SIG-M5 treated with dmso at 0.1 percent for 504 hours (cell line): ENCODE measurements around the gene SHH.
A peak's percentile ranks its signal among the peaks of the same experiment; 100 is the strongest.
"Not testable (repeated sequence)": the region's sequence is repeated elsewhere in the genome, so short reads cannot be mapped to it uniquely, and the experiment has no call there.

Experiments used
- DNase-seq: peaks from one replicate; lab custom pipeline; 2025; ENCODE audit not compliant: unreplicated experiment; lab: John Stamatoyannopoulos, UW

SHH gene

GRCh38 chr7:155843426-155844018, 31.3 kb upstream of the SHH start:
- DNase-seq: no peak

GRCh38 chr7:155842496-155843265, 30.4 kb upstream of the SHH start:
- DNase-seq: no peak

DNA sequence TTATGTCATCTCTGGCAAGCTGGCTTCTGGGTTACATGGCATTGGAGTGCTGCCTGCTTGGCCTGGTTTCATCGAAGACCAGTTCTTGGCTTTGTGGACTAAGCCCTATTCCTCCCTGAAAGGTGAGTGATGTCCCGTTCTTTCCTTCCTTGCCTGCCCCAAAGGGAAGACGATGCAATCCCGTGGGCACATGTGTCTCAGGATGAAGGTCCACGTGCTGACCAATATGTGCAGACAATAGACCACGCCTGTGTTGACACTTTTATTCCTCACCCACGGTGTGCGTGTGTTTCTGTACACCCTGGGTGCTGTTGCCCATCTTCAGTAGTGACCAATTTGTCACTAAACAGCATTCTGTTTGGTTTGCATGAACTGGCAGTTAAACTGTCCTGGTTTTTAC, 28.6 kb upstream of the SHH start:
- no peak for DNase-seq

DNA sequence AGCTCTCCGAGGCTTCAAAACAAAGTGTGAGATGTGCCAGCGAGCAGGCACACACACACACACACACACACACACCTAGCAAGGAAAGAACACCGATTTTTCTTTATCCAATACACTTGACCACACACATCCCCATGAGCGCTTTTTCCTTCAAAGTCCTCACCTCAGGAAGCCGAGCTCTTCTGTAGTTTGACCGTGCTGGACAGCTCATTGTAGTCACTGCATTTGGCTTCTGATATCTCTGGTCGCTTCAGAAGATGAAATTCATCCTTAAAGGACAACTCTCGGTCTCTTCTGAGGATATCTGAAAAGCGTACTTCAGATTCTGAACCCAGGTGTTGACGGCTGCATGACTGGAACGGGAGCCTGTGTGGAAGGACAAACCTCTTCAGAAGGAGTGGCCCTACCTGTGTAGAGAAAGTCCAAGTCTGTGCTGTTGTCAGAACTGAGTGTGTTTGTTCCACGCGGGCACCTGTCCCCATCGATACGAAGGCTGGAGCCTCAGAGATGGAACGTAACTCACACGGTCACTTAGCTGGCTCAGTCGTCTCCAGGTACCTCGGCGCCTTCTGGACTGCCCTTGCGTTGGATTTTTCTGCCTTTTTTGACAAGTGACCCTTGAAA, 28.1 kb upstream of the SHH start:
- DNase-seq: no peak

- DNase-seq: no peak
Observed at GRCh38 chr7:155839461-155839860, 27.2 kb upstream of the SHH start.

DNA sequence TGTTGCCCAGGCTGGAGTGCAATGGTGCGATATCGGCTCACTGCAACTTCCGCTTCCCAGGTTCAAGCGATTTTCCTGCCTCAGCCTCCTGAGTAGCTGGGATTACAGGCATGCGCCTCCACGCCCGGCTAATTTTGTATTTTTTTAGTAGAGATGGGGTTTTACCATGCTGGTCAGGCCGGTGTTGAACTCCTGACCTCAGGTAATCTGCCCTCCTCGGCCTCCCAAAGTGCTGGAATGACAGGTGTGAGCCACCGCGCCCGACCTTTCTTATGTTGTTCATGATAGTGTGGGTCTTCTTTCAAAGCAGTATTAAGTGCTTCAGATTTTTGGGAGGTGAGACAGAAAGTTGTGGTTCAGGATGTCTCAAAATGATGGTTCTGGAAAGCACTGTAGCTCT, 26.0 kb upstream of the SHH start:
- not testable (repeated sequence) for DNase-seq

DNA sequence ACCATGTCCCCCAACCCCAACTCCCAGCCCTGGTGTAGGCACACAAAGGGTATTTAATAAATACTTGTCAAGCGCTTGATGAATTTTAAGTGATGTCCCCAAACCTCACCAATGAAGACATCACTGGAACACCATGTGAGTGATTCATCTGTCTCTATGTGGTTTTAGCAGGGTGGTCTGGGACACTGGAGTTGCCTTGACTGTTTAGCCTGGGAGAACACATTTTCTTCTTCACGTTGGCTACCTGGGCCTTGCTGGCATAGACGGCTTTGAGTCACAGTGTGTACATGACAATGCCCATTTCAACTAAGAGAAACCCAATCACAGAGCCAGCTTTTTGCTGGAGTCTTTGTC, 24.8 kb upstream of the SHH start:
- DNase-seq: no peak

DNA sequence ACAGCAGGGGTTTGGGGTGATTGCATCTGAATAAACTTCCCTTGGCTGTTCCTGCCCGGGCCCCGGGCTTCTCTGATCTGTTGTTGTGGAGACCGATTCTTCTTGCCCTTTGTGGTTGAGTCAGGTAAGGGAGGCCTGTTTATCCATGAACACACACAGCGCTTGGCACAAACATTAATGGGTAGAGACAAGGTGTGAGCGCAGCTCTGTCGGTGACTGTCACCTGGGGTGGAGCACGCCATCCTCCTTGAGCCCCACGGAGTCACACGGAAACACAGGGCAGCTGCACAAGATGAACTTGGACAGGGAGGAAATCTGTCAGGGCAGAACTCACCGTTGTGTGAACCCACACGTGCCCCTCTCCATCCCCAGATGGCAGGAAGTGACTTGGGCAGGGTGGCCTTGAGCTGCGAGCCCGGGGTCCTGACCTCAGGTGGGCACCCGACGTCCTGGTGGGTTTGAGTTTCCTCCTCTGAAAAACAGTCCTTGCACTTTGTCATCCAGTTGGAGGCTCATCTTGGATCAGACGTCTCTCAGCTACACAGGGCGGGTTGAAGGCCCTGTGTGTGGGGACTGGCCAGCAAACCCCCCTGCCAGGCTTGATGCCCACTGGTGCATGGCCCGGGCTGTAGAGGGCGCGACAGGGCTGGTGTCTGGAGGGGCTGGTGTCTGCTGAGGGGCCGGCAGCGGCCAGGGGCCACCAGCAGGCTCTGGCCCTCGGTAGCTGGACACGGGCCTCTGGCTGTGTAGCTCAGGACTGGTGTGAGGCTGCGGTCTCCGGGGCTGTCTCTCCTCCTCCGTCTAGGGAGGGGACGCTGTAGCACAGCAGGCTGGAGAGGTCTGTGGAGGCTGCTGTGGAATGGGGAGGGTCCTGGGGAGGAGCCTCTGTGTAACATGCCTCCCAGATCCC, 24.2 kb upstream of the SHH start:
- DNase-seq: no peak

DNA sequence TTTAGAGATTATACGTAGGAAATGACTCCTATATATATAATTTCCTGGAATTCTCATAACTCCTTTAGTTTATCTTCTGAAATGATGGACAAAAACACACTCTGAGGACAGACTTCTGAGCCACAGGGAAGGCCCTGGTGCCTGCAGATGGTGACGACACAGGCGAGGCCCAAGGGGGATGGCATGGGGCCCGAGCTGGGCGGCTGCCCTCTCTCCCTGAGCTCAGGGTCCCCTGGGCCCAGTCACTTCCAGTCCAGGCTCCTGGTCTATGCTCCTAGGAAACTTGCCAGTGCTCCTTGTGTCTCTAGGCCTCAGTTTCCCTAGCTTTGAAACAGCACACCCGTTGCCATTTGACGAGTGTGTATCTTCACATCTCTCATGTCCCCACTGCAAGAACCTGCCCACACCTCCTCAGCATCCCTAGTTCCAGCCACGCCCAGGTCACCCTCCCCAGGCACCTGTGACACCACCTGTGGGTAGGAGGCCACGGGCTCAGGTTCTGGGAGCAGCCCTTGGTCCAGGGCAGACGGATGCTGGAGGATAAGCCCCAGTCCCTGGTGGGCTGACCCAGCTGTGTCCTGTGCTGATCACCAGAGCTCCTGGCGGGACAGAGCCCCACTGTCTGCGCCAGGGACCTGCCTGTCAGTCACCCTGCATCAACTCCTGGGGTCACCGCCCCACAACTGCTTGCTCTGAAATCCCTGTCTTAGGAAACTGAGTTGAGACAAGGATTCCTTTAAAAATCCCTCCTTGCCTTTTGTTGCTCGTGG, 23.4 kb upstream of the SHH start:
- DNase-seq: no peak

DNA sequence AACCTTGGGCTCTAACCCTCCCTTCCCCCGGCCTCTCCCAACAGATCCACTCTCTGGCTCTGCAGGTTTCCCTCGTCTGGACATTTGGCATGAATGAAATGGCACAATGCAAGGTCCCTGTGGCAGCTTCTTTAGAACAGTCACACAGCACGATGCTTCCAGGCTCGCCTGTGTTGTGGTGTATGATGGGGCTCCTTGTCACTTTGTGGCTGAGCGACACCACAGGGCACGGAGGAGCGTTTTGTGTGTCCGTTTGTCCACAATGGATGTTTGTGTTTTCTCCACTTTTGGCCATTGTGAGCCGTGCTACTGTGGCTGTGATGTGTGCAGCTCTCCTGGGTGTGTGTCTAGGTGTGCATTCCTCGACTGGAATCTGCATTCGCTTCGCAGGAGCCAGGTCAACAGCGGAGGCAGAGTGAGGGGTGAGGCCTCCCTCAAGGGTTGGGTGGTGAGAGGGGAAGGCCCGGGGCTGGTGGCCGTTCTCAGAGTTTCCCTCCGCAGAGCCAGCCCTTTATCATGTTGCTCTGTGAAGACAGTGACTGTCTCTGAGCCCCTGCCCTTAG, 22.3 kb upstream of the SHH start:
- DNase-seq: no peak

- DNase-seq: no peak
Observed at GRCh38 chr7:155833651-155834050, 21.4 kb upstream of the SHH start.

- DNase-seq: no peak
Observed at GRCh38 chr7:155832581-155832981, 20.3 kb upstream of the SHH start.

DNA sequence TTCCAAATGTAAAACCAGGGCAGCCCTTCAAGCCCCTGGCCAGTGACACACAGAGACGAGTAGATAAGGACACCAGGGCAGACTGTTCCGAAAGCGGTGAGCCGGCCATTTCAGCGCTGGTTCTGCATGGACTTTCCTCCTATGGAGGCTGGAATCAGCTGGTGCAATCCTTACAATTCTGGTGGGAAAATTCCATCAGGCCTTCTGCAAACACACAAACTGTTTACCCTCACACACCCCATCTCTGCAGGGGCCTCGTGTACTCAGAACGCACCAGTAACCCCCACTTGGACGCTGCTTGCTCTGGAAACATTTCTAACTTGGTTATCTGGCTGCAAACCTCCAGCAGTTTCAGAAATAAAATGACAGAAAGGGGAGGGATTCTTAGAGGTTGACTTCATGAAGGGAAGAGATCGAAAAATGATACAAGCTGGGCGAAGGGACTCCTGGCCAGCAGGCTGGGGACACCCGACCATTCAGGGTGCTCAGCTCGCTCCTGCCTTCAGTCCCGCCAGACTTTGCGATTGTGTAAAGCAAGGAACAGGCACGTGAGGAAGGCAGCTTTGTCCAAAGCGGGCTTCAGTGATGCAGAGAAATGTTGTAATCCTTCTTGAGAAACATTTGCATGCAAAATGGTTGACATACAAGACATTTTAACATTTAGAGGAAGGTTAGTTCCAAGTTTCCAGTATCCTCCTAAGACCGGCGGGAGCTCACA, 19.7 kb upstream of the SHH start:
- DNase-seq: peak; percentile 23

- no peak for DNase-seq
Observed at GRCh38 chr7:155830961-155831806, 18.9 kb upstream of the SHH start.

DNA sequence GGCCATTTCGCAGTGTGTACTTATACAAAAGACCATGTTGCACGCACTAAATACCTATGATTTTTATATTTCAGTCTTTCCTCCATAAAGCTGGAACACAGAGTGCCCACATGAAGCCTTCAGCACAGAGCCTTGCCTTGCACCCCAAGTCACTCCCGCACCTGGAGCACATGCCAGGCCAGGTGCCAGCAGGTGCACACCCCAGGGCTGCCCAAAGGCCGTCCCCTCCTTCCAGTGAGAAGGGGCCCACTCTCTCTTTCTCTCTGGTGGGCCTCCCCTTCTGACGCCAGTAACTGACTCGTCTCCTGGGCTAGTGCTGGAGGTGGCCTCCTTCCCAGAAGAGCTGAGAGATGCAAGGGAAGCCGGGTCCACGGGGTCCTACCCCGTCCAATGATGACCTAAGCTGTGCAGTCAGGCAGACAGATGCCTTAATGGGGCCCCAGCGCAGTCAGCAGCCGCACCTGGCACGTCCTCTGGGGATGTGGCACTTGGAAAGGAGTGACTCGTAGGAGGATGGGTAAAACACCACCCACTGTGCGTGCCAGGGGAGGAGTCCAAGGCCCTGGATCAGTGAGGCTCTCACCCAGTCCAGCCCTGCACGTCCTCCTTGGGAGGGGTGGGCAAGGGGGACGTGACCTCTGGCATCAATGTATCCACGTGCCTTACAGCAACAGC, 17.7 kb upstream of the SHH start:
- DNase-seq: no peak

- DNase-seq: no peak
Observed at GRCh38 chr7:155825336-155825735, 13.1 kb upstream of the SHH start.

DNA sequence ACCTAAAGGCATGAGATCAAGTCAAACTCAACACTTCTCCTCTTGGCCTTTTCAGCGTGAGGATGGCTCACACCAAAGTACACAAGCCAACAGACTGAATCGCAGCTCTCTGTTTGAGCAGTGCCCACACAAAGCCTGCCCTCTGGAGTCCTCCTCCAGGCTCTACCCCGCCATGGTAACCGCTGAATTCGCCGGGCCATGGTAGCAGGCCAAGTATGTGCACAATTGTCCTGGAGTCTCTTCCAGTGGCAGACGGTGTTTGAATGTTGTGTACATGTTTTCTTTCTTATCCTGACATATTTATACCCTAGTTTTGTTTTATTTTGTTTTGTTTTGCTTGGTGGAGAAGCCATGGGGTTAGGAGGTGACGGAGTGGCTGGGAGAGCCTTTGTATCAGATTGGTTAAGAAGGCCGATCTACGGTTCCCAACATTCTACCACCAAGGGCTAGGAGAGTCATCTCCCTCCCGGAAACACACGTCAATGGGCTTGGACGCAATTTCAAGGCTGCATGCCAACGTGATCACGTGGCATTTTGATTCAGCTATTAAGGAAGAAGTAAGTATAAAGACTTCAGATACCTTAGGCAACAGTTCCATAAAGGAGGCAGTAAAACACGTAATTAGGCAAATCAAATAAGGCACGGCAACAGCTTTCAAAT, 12.1 kb upstream of the SHH start:
- DNase-seq: no peak

DNA sequence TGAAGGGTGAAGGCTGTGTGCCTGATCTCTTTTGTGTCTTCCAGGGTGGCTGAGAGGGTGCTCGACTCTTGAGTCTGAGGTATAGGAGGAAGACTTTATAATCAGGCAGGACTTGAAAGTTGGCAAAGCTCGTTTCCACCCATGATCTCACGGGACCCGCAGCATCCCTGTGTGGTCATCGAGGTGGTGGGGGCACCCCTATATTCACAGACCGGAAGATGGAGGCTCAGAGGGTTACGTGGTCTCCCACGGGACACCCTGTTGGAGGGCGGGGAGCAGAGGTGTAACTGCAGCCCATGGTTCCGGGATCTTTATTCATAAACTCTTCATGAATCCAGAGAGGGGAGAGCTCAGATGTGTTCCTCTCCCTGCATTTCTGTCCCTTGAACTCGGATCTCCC, 9.6 kb upstream of the SHH start:
- DNase-seq: no peak
